Activated CD4-positive, alpha-beta memory T cell treated with anti-CD3 and anti-CD28 coated beads, Interleukin-2, amount 10 ng/mL, durations not matched to agents 7 days and 5 days (primary cell): ENCODE data around the gene ILF3. TPM values are rescaled to one million over a fixed set of nuclear protein-coding genes. Genes with fewer than 3 reads are reported as not detected.

Source experiments
- CTCF ChIA-PET: fragments of 350-600 bp; sonication (Branson Sonifier 250); formaldehyde crosslinking; loops from one replicate; lab custom pipeline; 2021; ENCODE audit warnings: antibody characterized with exemption, inconsistent platforms; lab: Charles Lee
- POLR2A ChIA-PET: fragments of 350-600 bp; sonication (Branson Sonifier 250); formaldehyde crosslinking; loops from one replicate; lab custom pipeline; 2021; ENCODE audit warnings: antibody characterized with exemption; lab: Charles Lee
- DNase-seq: peaks from one replicate; pipeline ENCODE4 v3.0.0-alpha.2; 2020
- H3K27ac Mint-ChIP-seq: one replicate; pipeline ENCODE4 v1.8.0; 2021; ENCODE audit warnings: mild to moderate bottlenecking, mixed read lengths
- H3K27me3 Mint-ChIP-seq: one replicate; pipeline ENCODE4 v1.8.0; 2021; ENCODE audit warnings: mixed read lengths
- H3K36me3 Mint-ChIP-seq: one replicate; pipeline ENCODE4 v1.8.0; 2021; ENCODE audit warnings: low read depth, mixed read lengths
- H3K4me1 Mint-ChIP-seq: one replicate; pipeline ENCODE4 v1.8.0; 2021; ENCODE audit warnings: mixed read lengths
- H3K4me3 Mint-ChIP-seq: one replicate; pipeline ENCODE4 v1.8.0; 2021; ENCODE audit warnings: mild to moderate bottlenecking, mixed read lengths
- H3K9me3 Mint-ChIP-seq: one replicate; pipeline ENCODE4 v1.8.0; 2021; ENCODE audit warnings: mixed read lengths
- total RNA-seq, 2 experiments: library from RNA; stranded (reverse); gene quantifications; one replicate each; pipeline ENCODE4 v1.2.3, GENCODE V29; 2021

Gene ILF3
- 100 to 1,000 TPM; 301 to 324 TPM for total RNA-seq

- Mint-ChIP-seq H3K9me3 (no peaks in the 10 kb centered on the region), H3K36me3 (peaks cover 36% of the 10 kb centered on the region), H3K27me3 (peaks cover 2% of the 10 kb centered on the region), H3K4me3 (peak within 1 kb of the TSS; percentile 91), H3K4me1 (peaks cover 45% of the 10 kb centered on the region), H3K27ac (peak within 1 kb of the TSS; percentile 97)
- ChIA-PET POLR2A (interaction anchor here (0.7 to 2.3 kb wide), 13 partner anchors 10 to 131 kb away, joined by 3 to 15 read pairs (median 5); partner anchors contain the start of genes CDKN2D and QTRT1), CTCF (interaction anchor here (1.2 to 4.9 kb wide), 3 partner anchors 10 to 73 kb away, joined by 4 to 30 read pairs (median 8); no protein-coding TSS in a partner anchor)
- peak; percentile 100 for DNase-seq
Observed at GRCh38 chr19:10653732-10654609, at the start of gene ILF3. TSS of gene ILF3 (plus strand) at chr19:10654346. CDS start at chr19:10670606, 16,260 bp downstream.

DNA sequence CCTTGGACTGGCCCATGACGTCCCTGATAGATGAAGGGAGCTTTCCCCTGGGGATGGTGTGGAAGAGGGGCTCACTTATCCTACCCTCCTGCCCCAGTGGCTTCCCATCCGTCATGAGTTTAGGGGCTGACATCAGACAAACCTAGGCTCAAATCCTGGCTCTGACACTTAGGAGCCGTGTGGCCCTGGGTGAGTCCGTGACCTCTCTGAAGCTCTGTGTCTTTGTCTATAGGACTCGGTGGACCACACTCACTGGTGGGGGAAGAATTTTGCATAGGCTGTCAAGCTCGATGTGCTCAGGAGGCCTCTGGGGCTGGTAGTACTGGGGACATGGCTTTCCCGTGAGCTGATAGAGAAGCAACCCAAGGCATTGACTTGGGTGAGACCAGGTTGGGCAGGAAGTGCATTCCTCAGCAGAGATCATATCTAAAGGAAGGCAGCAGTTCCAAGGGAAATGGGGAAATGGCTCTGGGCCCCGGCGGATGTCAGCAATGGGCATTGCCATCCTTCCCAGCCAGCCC, 49.6 kb upstream of the ILF3 start:
- peaks cover 25% of the 10 kb centered on the region for H3K4me1 Mint-ChIP-seq
- CTCF ChIA-PET: interaction anchor here (0.5 to 4.0 kb wide), 4 partner anchors 21 to 201 kb away, joined by 3 to 39 read pairs (median 10); no protein-coding TSS in a partner anchor
- peaks cover 3% of the 10 kb centered on the region for H3K27me3 Mint-ChIP-seq
- peak overlapping the region; percentile 99 for H3K27ac Mint-ChIP-seq
- POLR2A ChIA-PET: interaction anchor here (0.7 to 4.3 kb wide), 24 partner anchors 7 to 113 kb away, joined by 3 to 41 read pairs (median 7); partner anchors contain the start of genes CDKN2D, DNM2, KEAP1 and KRI1
- peak overlapping the region; percentile 95 for H3K4me3 Mint-ChIP-seq
- no peaks in the 10 kb centered on the region for H3K9me3 Mint-ChIP-seq
- no peak for DNase-seq
- peaks cover 18% of the 10 kb centered on the region for H3K36me3 Mint-ChIP-seq

- CTCF ChIA-PET: interaction anchor here (0.6 to 2.1 kb wide), 3 partner anchors 31 to 36 kb away, joined by 3 to 7 read pairs (median 5); no protein-coding TSS in a partner anchor
- Mint-ChIP-seq H3K4me3 (no peak overlapping the region), H3K27ac (no peak overlapping the region), H3K4me1 (peaks cover 26% of the 10 kb centered on the region), H3K36me3 (peaks cover 15% of the 10 kb centered on the region), H3K27me3 (no peaks in the 10 kb centered on the region), H3K9me3 (no peaks in the 10 kb centered on the region)
- POLR2A ChIA-PET: interaction anchor here (0.8 to 2.6 kb wide), 5 partner anchors 9 to 41 kb away, joined by 3 to 21 read pairs (median 5); partner anchors contain the start of gene SLC44A2
- no peak for DNase-seq
Observed at GRCh38 chr19:10611907-10612306, 42.2 kb upstream of the ILF3 start.

DNA sequence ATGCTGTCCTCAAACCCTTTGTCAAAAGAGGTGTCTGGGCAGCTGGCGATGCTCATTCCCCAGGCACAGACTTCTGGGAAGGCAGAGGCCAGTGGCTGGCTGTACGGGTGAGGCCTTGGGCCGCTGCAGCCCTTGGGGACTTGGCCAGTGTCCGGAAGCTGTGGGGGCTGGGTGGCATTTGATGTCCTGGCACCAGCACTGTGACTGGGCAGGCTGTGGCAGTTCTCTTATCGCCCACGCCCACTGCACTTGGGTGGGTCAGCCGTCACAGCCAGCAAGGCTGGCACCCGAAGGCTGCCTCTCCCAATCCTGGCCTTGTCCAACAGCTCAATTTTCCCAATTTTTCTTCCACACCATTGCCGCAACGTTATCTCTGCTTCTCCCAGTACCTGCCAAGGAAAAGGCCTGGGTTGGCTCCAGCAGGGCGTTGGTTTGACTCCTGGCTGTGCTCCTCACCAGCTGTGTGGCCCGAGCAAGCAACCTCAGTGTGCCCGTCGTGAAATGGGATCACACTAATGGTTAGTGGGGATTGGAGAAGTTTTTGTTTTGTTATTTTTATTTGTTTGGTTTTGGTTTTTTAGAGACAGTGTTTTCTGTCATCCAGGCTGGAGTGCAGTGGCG, 41.5 kb upstream of the ILF3 start:
- CTCF ChIA-PET: interaction anchor here (2.1 kb wide), 1 partner anchor 32 kb away, joined by 7 read pairs; no protein-coding TSS in a partner anchor
- no peaks in the 10 kb centered on the region for H3K9me3 Mint-ChIP-seq
- no peaks in the 10 kb centered on the region for H3K27me3 Mint-ChIP-seq
- no peak overlapping the region for H3K27ac Mint-ChIP-seq
- POLR2A ChIA-PET: interaction anchor here (0.8 to 2.6 kb wide), 5 partner anchors 10 to 40 kb away, joined by 3 to 21 read pairs (median 5); partner anchors contain the start of gene SLC44A2
- H3K36me3 Mint-ChIP-seq: peaks cover 16% of the 10 kb centered on the region
- no peak for DNase-seq
- peaks cover 28% of the 10 kb centered on the region for H3K4me1 Mint-ChIP-seq
- H3K4me3 Mint-ChIP-seq: no peak overlapping the region

- H3K9me3 Mint-ChIP-seq: no peaks in the 10 kb centered on the region
- CTCF ChIA-PET: interaction anchor here (1.2 kb wide), 2 partner anchors 29 to 34 kb away, joined by 3 to 6 read pairs; no protein-coding TSS in a partner anchor
- H3K4me3 Mint-ChIP-seq: no peak overlapping the region
- POLR2A ChIA-PET: interaction anchor here (5.1 kb wide), 1 partner anchor 12 kb away, joined by 31 read pairs; no protein-coding TSS in a partner anchor
- peaks cover 23% of the 10 kb centered on the region for H3K36me3 Mint-ChIP-seq
- no peak for DNase-seq
- no peaks in the 10 kb centered on the region for H3K27me3 Mint-ChIP-seq
- H3K27ac Mint-ChIP-seq: peak overlapping the region; percentile 16
- H3K4me1 Mint-ChIP-seq: peaks cover 31% of the 10 kb centered on the region
Observed at GRCh38 chr19:10615429-10616023, 38.6 kb upstream of the ILF3 start.

GRCh38 chr19:10617409-10618121, 36.6 kb upstream of the ILF3 start:
- Mint-ChIP-seq H3K4me1 (peaks cover 42% of the 10 kb centered on the region), H3K36me3 (peaks cover 32% of the 10 kb centered on the region), H3K4me3 (no peak overlapping the region), H3K27ac (no peak overlapping the region), H3K9me3 (no peaks in the 10 kb centered on the region), H3K27me3 (no peaks in the 10 kb centered on the region)
- POLR2A ChIA-PET: interaction anchor here (5.1 kb wide), 1 partner anchor 14 kb away, joined by 31 read pairs; no protein-coding TSS in a partner anchor
- no peak for DNase-seq
- CTCF ChIA-PET: interaction anchor here (0.6 kb wide), 1 partner anchor 27 kb away, joined by 3 read pairs; no protein-coding TSS in a partner anchor

GRCh38 chr19:10618846-10619245, 35.3 kb upstream of the ILF3 start:
- Mint-ChIP-seq H3K9me3 (no peaks in the 10 kb centered on the region), H3K4me1 (peaks cover 50% of the 10 kb centered on the region), H3K27ac (no peak overlapping the region), H3K36me3 (peaks cover 24% of the 10 kb centered on the region), H3K4me3 (no peak overlapping the region), H3K27me3 (no peaks in the 10 kb centered on the region)
- no peak for DNase-seq
- POLR2A ChIA-PET: interaction anchor here (0.7 to 5.1 kb wide), 2 partner anchors 9 to 15 kb away, joined by 3 to 31 read pairs; no protein-coding TSS in a partner anchor
- CTCF ChIA-PET: interaction anchor here (0.7 to 2.8 kb wide), 2 partner anchors 9 to 38 kb away, joined by 3 to 17 read pairs; no protein-coding TSS in a partner anchor

- ChIA-PET POLR2A (interaction anchor here (4.7 kb wide), 1 partner anchor 18 kb away, joined by 34 read pairs; no protein-coding TSS in a partner anchor), CTCF (interaction anchor here (2.8 kb wide), 1 partner anchor 40 kb away, joined by 17 read pairs; no protein-coding TSS in a partner anchor)
- H3K27me3 Mint-ChIP-seq: no peaks in the 10 kb centered on the region
Observed at GRCh38 chr19:10620786-10621185, 33.4 kb upstream of the ILF3 start.

DNA sequence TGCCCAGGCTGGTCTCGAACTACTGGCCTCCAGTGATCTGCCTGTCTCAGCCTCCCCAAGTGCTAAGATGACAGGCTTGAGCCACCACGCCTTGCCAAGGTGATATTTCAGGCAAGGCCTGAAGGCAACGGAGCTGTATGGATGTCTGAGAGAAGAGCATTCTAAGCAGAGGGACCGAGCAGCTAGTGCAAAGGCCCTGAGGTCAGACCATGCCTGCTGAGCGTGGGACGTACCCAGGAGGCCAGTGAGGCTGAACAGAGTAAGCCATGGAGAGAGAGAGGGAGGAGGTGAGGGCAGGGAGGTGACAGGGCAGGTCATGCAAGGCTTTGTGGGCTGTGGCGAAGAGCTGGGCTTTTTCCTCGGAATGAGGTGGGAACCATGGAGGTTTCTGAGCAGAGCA, 32.2 kb upstream of the ILF3 start:
- Mint-ChIP-seq H3K36me3 (peaks cover 24% of the 10 kb centered on the region), H3K27ac (peak overlapping the region; percentile 13), H3K27me3 (no peaks in the 10 kb centered on the region), H3K4me1 (peaks cover 50% of the 10 kb centered on the region), H3K4me3 (no peak overlapping the region), H3K9me3 (no peaks in the 10 kb centered on the region)
- ChIA-PET CTCF (interaction anchor here (0.8 kb wide), 1 partner anchor 40 kb away, joined by 3 read pairs; no protein-coding TSS in a partner anchor), POLR2A (interaction anchor here (0.9 to 4.7 kb wide), 6 partner anchors 10 to 41 kb away, joined by 3 to 34 read pairs (median 4); no protein-coding TSS in a partner anchor)
- no peak for DNase-seq

More at GRCh38 chr19:10620786-10621185, 33.4 kb upstream of the ILF3 start:
- H3K27ac Mint-ChIP-seq: peak overlapping the region; percentile 49
- no peak overlapping the region for H3K4me3 Mint-ChIP-seq
- H3K9me3 Mint-ChIP-seq: no peaks in the 10 kb centered on the region
- peaks cover 18% of the 10 kb centered on the region for H3K36me3 Mint-ChIP-seq
- no peak for DNase-seq
- peaks cover 50% of the 10 kb centered on the region for H3K4me1 Mint-ChIP-seq

- H3K9me3 Mint-ChIP-seq: no peaks in the 10 kb centered on the region
- peaks cover 32% of the 10 kb centered on the region for H3K36me3 Mint-ChIP-seq
- H3K27me3 Mint-ChIP-seq: no peaks in the 10 kb centered on the region
- H3K4me3 Mint-ChIP-seq: no peak overlapping the region
- CTCF ChIA-PET: interaction anchor here (1.8 kb wide), 1 partner anchor 43 kb away, joined by 9 read pairs; no protein-coding TSS in a partner anchor
- peaks cover 44% of the 10 kb centered on the region for H3K4me1 Mint-ChIP-seq
- POLR2A ChIA-PET: interaction anchor here (0.8 to 4.7 kb wide), 2 partner anchors 13 to 21 kb away, joined by 5 to 34 read pairs; no protein-coding TSS in a partner anchor
- peak; percentile 65 for DNase-seq
- peak overlapping the region; percentile 84 for H3K27ac Mint-ChIP-seq
Observed at GRCh38 chr19:10624585-10624984, 29.6 kb upstream of the ILF3 start.
